WTC11 (cell line): ENCODE data around the gene PODN.

ENCODE experiments used
- CREM ChIP-seq: sonication (generic); formaldehyde crosslinking; IDR thresholded peaks from 2 replicates; pipeline ENCODE4 v1.8.1; 2022; ENCODE audit warnings: mild to moderate bottlenecking, missing genetic modification reagents, moderate library complexity
- CTCF ChIP-seq: fragments of 200-600 bp; IDR thresholded peaks from 2 replicates; pipeline ENCODE4 v1.8.0; 2022; ENCODE audit warnings: antibody characterized with exemption
- ERG ChIP-seq: fragments of 250-450 bp; sonication (Bioruptor Pico); IDR thresholded peaks from 2 replicates; pipeline ENCODE4 v1.8.0; 2021; ENCODE audit warnings: mild to moderate bottlenecking
- NR1H2 ChIP-seq: sonication (generic); formaldehyde crosslinking; IDR thresholded peaks from 2 replicates; pipeline ENCODE4 v1.9.0; 2021; ENCODE audit warnings: mild to moderate bottlenecking, moderate library complexity, missing genetic modification reagents
- NR2C2 ChIP-seq: sonication (generic); formaldehyde crosslinking; IDR thresholded peaks from 2 replicates; pipeline ENCODE4 v1.8.0; 2022; ENCODE audit warnings: mild to moderate bottlenecking, missing genetic modification reagents
- NR3C1 ChIP-seq: sonication (generic); formaldehyde crosslinking; conservative IDR thresholded peaks from 2 replicates; pipeline ENCODE4 v1.8.1; 2023; ENCODE audit warnings: low read depth, mild to moderate bottlenecking, missing genetic modification reagents
- PRDM15 ChIP-seq: sonication (generic); formaldehyde crosslinking; IDR thresholded peaks from 2 replicates; pipeline ENCODE4 v1.8.0; 2022; ENCODE audit warnings: missing genetic modification reagents
- TP53 ChIP-seq: sonication (generic); formaldehyde crosslinking; IDR thresholded peaks from 2 replicates; pipeline ENCODE4 v1.8.1; 2023; ENCODE audit warnings: mild to moderate bottlenecking, missing genetic modification reagents
- ZNF232 ChIP-seq: sonication (generic); formaldehyde crosslinking; IDR thresholded peaks from 2 replicates; pipeline ENCODE4 v1.8.0; 2022; ENCODE audit warnings: mild to moderate bottlenecking, missing genetic modification reagents

GRCh38 chr1:53094533-53094919 lies 32.5 kb downstream of the PODN start:
- TF ChIP-seq CTCF (no peak), ZNF232 (CRISPR knock-in tag) (no peak), CREM (CRISPR knock-in tag) (no peak), NR3C1 (CRISPR knock-in tag) (no peak), TP53 (CRISPR knock-in tag) (no peak), ERG (CRISPR knock-in tag) (no peak), NR1H2 (CRISPR knock-in tag) (no peak), NR2C2 (CRISPR knock-in tag) (no peak), PRDM15 (CRISPR knock-in tag) (no peak)
